Uterus (tissue), 4 donors: ENCODE data around the gene PITRM1. TPM values are rescaled to one million over a fixed set of nuclear protein-coding genes. Genes with fewer than 3 reads are reported as not detected.

Experiments used
- DNase-seq, 2 donors: peaks; one replicate each; pipeline ENCODE4 v3.0.0-alpha.2; 2019 to 2020
- H3K27ac ChIP-seq, 2 donors: fragments of 200-600 bp; sonication (generic); 1 replicate in 1 of 2; 2 replicates in 1 of 2; pipeline ENCODE4 v1.5.1; 2016 to 2018
- H3K27me3 ChIP-seq, 2 donors: fragments of 200-600 bp; sonication (generic); one replicate each; pipeline ENCODE4 v1.5.1; 2018 to 2019; ENCODE audit warnings: control low read depth in 1 of 2
- H3K36me3 ChIP-seq, 2 donors: fragments of 200-600 bp; sonication (generic); one replicate each; pipeline ENCODE4 v1.5.1; 2019; ENCODE audit warnings: control low read depth in 1 of 2
- H3K4me1 ChIP-seq, 2 donors: fragments of 200-600 bp; sonication (generic); one replicate each; pipeline ENCODE4 v1.5.1; 2018 to 2019; ENCODE audit warnings: control low read depth in 1 of 2
- H3K4me3 ChIP-seq, 2 donors: fragments of 200-600 bp; sonication (generic); 1 replicate in 1 of 2; 2 replicates in 1 of 2; pipeline ENCODE4 v1.5.1; 2018 to 2019; ENCODE audit warnings: mild to moderate bottlenecking in 1 of 2
- H3K9me3 ChIP-seq, 2 donors: fragments of 200-600 bp; sonication (generic); one replicate each; pipeline ENCODE4 v1.5.1; 2019; ENCODE audit warnings: control low read depth in 1 of 2
- POLR2A ChIP-seq, 2 donors: fragments of 450-650 bp; IDR thresholded peaks; one replicate each; pipeline ENCODE4 v1.6.1; 2016; ENCODE audit warnings: antibody characterized with exemption in 2 of 2, mild to moderate bottlenecking in 1 of 2, moderate library complexity in 1 of 2
- intact Hi-C: fragments of 100-400 bp; cut with DNase I; formaldehyde crosslinking; loops from one replicate; pipeline ENCODE4 v1.15.1; 2023; ENCODE audit warnings: low total_unique reads
- total RNA-seq, 4 donors: library from RNA; depleted of rRNA in 3 of 4; stranded (reverse); fragments of >200 nt in 3 of 4; gene quantifications; one replicate each; pipeline versions ENCODE4 v1.1.0 to v1.2.4, GENCODE V29; 2014 to 2023
- TF ChIP-seq, protein P1 (sequence below), 4 experiments: fragments of 200-600 bp in 2 of 4; fragments of 450-650 bp in 2 of 4; sonication (generic) in 2 of 4; IDR thresholded peaks; one replicate each; pipeline ENCODE4 v1.5.1; 2016 to 2019; ENCODE audit warnings: antibody characterized with exemption in 4 of 4, mild to moderate bottlenecking in 2 of 4, moderate library complexity in 1 of 4
- donor health status: DM: yes; HTN: yes; CAD: no.

Gene PITRM1
- total RNA-seq, 4 donors from 2014 or later, result 37.4 to 100.0 (median 51.4) TPM

- Histone ChIP-seq H3K36me3 (no peaks in the 10 kb centered on the region), H3K9me3 (no peaks in the 10 kb centered on the region), H3K4me1 (no peaks in the 10 kb centered on the region), H3K27ac (no peak overlapping the region), H3K4me3 (no peak overlapping the region), H3K27me3 (no peaks in the 10 kb centered on the region)
- intact Hi-C loops, result no loop called here
- TF ChIP-seq POLR2A (IDR thresholded peaks at IDR 0.05), result no peak
- TF ChIP-seq, protein P1, sequence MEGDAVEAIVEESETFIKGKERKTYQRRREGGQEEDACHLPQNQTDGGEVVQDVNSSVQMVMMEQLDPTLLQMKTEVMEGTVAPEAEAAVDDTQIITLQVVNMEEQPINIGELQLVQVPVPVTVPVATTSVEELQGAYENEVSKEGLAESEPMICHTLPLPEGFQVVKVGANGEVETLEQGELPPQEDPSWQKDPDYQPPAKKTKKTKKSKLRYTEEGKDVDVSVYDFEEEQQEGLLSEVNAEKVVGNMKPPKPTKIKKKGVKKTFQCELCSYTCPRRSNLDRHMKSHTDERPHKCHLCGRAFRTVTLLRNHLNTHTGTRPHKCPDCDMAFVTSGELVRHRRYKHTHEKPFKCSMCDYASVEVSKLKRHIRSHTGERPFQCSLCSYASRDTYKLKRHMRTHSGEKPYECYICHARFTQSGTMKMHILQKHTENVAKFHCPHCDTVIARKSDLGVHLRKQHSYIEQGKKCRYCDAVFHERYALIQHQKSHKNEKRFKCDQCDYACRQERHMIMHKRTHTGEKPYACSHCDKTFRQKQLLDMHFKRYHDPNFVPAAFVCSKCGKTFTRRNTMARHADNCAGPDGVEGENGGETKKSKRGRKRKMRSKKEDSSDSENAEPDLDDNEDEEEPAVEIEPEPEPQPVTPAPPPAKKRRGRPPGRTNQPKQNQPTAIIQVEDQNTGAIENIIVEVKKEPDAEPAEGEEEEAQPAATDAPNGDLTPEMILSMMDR (IDR thresholded peaks at IDR 0.05), result no peak
- DNase-seq, result no peak
Observed at GRCh38 chr10:3149918-3150317, 22.7 kb downstream of the PITRM1 start.

DNA sequence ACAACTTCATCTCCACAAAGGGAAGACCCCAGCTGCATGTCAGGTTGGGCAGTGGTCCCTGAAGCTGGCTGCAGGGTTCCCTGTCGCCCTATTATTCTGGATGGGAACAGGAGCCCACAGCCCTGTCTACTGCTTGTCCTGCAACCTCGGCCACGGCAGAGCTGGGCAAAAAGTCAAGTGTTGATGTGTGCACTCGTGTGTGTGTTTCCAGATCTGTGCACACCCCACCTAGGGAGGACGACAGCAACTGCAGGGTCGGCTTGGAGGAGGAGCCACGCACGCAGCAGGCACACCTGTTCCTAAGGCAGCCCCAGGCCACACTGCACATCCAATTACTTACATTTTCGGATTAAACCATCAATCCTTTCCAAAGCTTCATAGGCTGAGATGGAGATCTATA lies 23.6 kb downstream of the PITRM1 start:
- intact Hi-C loops, result no loop called here
- Histone ChIP-seq H3K27ac (no peak overlapping the region), H3K27me3 (no peaks in the 10 kb centered on the region), H3K9me3 (no peaks in the 10 kb centered on the region), H3K4me3 (no peak overlapping the region), H3K36me3 (no peaks in the 10 kb centered on the region), H3K4me1 (no peaks in the 10 kb centered on the region)
- no peak for DNase-seq
- no peak for TF ChIP-seq POLR2A (IDR thresholded peaks at IDR 0.05)
- TF ChIP-seq, protein P1 (IDR thresholded peaks at IDR 0.05), result no peak

DNA sequence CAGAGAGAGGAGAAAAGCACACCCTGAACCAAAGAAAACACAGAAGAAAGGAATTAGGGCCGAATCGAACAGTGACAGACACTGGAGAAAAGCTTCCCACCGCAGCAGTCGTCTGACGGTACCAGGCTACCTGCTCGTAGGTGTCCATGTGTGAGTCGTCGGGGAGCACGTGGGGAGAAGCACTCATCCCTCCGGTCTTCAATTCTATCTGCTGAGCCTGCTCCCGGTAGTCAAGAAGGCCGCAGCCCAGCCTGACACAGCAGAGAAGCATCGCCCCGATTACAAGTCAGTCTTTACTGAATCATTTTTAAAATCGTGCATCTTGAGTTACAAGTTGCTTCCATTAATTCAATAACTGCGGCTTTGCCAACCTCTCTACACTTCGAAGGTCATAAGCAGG lies 24.5 kb downstream of the PITRM1 start:
- intact Hi-C loops, result no loop called here
- Histone ChIP-seq H3K27ac (no peak overlapping the region), H3K9me3 (no peaks in the 10 kb centered on the region), H3K4me3 (no peak overlapping the region), H3K4me1 (no peaks in the 10 kb centered on the region), H3K36me3 (no peaks in the 10 kb centered on the region), H3K27me3 (no peaks in the 10 kb centered on the region)
- TF ChIP-seq, protein P1 (IDR thresholded peaks at IDR 0.05), result no peak
- DNase-seq, result no peak

- no peaks in the 10 kb centered on the region for H3K36me3 ChIP-seq
- intact Hi-C loops, result no loop called here
- no peaks in the 10 kb centered on the region for H3K9me3 ChIP-seq
- H3K4me1 ChIP-seq, result no peaks in the 10 kb centered on the region
- H3K27me3 ChIP-seq, result no peaks in the 10 kb centered on the region
- no peak for DNase-seq
- H3K4me3 ChIP-seq, result no peak overlapping the region
- no peak overlapping the region for H3K27ac ChIP-seq
- TF ChIP-seq, protein P1 (IDR thresholded peaks at IDR 0.05), result no peak
- no peak for TF ChIP-seq POLR2A (IDR thresholded peaks at IDR 0.05)
Observed at GRCh38 chr10:3147117-3147820, 25.3 kb downstream of the PITRM1 start.

DNA sequence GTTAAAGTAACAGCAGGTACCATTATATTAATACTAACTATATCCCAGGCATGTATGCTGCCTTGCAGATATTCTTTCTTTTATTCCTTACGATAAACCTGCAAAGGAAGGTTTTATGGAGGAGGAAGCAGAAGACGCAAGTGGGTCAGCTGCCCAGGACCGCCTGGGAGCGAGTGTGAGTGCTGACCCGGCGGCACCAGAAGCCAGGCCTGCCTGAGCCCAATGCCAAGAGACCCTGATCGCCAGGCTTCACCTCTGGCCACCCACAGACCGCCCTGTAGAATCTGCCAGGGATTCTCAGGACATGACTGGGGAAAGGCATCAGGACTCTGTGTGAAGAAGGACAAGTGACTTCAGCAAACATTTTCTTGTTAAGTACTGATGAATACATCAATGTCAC lies 26.3 kb downstream of the PITRM1 start:
- no peaks in the 10 kb centered on the region for H3K36me3 ChIP-seq
- no peaks in the 10 kb centered on the region for H3K27me3 ChIP-seq
- DNase-seq, result no peak

More for the DNA sequence above, 26.3 kb downstream of the PITRM1 start:
- intact Hi-C loops, result no loop called here
- Histone ChIP-seq H3K4me3 (no peak overlapping the region), H3K4me1 (no peaks in the 10 kb centered on the region), H3K9me3 (no peaks in the 10 kb centered on the region), H3K27ac (no peak overlapping the region)
- no peak for TF ChIP-seq POLR2A (IDR thresholded peaks at IDR 0.05)
- TF ChIP-seq, protein P1 (IDR thresholded peaks at IDR 0.05), result no peak
